Gastroesophageal sphincter (tissue), 3 donors: ENCODE results near the gene ADAMTS17.

Source experiments
- POLR2A ChIP-seq, 2 donors: fragments of 450-650 bp; IDR thresholded peaks; one replicate each; pipeline ENCODE4 v1.6.1; 2017; ENCODE audit warnings: antibody characterized with exemption in 2 of 2, mild to moderate bottlenecking in 2 of 2, moderate library complexity in 1 of 2
- TF ChIP-seq, protein P1 (sequence below), 4 experiments: fragments of 200-600 bp in 2 of 4; fragments of 450-650 bp in 2 of 4; sonication (generic) in 1 of 4; IDR thresholded peaks; one replicate each; pipeline ENCODE4 v1.5.1; 2017 to 2019; ENCODE audit warnings: antibody characterized with exemption in 4 of 4, mild to moderate bottlenecking in 2 of 4, moderate library complexity in 2 of 4

DNA sequence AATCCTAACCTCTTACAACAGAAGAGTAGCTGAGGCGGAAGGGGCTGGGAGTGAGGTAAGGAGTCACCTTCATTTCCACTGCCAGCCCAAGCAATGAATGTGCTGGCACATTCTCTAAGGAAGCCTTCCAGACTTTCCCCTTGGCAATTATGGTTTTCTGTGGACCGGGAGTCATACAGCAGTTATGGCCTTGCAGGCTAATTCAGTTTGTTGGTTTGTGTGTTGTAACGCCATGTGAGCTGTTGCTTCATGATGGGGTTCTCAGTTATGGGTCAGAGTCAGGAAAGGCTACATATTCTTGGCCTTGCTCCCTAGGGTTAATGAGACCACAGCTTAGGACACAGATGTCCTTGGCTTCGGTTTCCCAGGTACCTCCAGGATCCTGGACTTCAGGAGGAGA is 137.0 kb downstream of the ADAMTS17 start:
- TF ChIP-seq POLR2A (IDR thresholded peaks at IDR 0.05): no peak
- TF ChIP-seq, protein P1, sequence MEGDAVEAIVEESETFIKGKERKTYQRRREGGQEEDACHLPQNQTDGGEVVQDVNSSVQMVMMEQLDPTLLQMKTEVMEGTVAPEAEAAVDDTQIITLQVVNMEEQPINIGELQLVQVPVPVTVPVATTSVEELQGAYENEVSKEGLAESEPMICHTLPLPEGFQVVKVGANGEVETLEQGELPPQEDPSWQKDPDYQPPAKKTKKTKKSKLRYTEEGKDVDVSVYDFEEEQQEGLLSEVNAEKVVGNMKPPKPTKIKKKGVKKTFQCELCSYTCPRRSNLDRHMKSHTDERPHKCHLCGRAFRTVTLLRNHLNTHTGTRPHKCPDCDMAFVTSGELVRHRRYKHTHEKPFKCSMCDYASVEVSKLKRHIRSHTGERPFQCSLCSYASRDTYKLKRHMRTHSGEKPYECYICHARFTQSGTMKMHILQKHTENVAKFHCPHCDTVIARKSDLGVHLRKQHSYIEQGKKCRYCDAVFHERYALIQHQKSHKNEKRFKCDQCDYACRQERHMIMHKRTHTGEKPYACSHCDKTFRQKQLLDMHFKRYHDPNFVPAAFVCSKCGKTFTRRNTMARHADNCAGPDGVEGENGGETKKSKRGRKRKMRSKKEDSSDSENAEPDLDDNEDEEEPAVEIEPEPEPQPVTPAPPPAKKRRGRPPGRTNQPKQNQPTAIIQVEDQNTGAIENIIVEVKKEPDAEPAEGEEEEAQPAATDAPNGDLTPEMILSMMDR (IDR thresholded peaks at IDR 0.05): no peak
